ENCODE data around the gene SERPINA4.

SERPINA4 gene

GRCh38 chr14:94543449-94544124 lies 17.7 kb upstream of the SERPINA4 start:
- no peak for DNase-seq

DNA sequence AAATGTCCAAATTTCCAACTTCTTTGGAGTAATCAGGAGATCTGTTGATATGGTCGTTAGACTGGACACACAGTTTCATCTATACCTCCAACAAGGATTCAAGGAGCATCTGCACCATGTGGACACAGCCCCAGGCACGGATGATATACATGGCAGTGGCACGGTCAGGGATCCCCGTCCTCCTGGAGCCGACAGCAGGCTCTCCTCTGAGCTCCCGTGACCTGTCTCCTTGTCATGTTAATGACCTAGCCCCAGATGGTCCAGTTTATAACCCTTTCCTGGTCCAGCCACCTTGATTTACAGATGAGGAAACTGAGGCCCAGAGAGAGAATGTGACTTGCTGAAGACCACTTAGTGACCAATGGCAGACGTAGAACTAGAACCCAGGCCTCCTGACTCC lies 16.5 kb upstream of the SERPINA4 start:
- no peak for DNase-seq

DNA sequence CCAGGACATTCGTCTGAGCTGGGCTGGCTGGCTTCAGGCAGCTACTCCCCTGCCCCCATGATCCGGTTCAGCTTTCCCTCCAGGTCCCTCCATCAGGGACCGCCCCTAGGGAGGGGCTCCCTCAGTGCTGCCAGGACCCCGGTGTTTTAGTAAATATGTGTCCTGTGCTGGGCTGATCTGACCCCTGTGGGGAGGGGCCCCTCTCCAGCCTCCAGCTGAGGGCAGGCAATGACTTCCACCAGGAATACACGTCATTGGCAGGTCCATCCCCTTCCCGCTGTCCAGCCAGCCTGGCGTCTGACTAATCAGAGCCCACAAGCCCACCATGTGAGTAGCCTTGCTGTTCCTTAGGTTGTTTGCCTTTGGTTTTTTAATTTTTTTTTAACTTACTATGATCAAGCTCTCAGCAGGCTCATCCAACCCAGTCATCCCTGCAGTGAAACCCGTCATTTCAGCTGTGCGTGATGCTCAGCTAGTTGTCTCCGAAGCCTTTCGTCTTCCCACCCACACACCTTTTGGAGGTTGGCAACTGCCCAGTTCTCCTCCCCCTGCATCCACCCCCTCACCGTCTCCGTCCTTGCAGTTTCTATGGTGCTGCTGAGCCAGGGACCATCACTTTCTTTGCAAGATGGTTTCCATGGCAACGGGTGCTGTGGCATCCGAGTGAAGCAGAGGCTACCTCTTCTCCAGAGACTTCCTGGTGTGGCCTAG lies 16.0 kb upstream of the SERPINA4 start:
- DNase-seq = no peak

GRCh38 chr14:94547151-94547680 lies 14.0 kb upstream of the SERPINA4 start:
- DNase-seq = no peak

DNA sequence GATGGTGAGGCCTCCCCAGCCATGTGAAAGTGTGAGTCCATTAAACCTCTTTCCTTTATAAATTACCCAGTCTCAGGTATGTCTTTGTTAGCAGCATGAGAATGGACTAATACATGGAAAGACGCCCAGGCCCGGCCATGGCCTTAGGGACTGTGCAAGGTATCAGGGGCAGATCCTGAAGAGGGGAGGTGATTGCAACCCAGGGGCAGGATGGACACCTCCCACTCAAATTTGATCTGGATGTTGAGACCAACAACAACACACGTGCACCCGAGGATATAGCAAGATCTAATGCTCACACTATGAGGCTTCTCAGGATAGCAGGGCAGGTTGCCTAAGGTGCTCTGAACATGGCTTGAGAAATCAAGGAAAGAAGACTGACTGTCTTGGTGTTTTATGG lies 13.5 kb upstream of the SERPINA4 start:
- DNase-seq = no peak

DNA sequence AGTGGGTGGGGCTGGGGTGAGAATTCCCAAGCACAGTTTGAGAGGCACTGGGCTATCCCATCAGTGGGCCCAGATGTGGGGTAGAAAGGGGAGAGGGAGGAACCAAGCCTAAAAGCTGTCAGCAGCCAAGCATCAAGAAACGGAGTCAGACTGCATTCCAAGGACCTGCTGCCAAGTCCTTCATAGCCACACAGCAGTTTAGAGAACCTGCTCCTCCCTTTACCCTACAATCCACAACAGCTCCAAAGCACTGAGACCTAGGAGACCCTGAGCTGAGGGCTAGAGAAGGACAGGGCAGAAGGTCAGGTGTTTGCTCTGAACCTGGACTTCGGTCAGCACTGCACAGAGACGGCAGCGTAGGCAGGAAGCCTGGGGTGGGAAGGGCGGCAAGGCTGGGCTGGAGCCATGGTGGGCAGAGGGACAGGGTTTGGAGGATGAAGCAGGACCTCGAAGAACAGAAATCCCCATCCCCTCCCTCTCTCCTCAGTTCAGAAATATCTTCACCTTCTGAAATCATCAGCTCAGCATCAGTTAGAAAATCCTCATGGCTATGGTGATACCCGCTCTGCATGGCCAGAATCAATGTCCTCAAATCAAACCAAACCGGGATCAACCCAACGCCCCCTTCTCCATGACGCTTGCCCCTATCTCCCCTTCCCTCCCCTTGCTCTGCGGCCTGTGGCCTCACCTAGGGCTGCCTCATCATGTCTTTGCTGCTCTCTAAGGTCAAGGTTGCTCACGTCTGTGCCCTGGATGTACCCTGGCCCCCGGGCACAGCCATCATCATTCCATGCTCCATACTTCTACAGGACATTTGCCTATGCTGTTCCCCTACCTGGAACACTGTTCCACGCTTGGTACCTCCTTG lies 12.9 kb upstream of the SERPINA4 start:
- DNase-seq = no peak

GRCh38 chr14:94548999-94549985 lies 11.9 kb upstream of the SERPINA4 start:
- DNase-seq = peak; percentile 90

GRCh38 chr14:94550041-94550440 lies 11.2 kb upstream of the SERPINA4 start:
- no peak for DNase-seq

GRCh38 chr14:94555991-94556390 lies 5.3 kb upstream of the SERPINA4 start:
- DNase-seq = no peak

GRCh38 chr14:94557327-94557726 lies 3.9 kb upstream of the SERPINA4 start:
- DNase-seq = no peak

DNA sequence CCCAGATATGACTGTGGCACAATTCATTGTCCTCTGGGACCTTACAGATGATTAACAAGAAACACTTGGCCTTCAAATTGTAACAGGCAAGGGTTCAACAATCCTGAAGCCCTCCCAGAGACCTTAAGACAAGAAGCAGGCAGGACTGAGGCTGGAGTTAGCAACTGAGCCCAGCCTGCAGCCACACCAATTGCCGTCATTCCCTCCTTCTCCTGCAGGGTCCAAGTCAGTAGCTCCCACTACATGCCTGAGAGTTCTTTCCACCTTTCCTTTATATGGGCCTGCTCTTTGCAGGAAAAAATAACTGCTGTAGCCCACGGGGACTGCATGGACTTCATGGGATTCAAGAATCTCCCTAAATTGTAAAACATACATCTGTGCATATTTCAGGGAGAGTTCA lies 2.4 kb upstream of the SERPINA4 start:
- DNase-seq = no peak

GRCh38 chr14:94559638-94560290 lies 1.5 kb upstream of the SERPINA4 start:
- no peak for DNase-seq

- DNase-seq = no peak
These were observed 964 bp upstream of the SERPINA4 start for GRCh38 chr14:94560291-94560665.

- DNase-seq = no peak
These were observed 391 bp downstream of the SERPINA4 start for GRCh38 chr14:94561656-94562010.

- DNase-seq = no peak
These were observed 780 bp downstream of the SERPINA4 start for GRCh38 chr14:94562022-94562421.

DNA sequence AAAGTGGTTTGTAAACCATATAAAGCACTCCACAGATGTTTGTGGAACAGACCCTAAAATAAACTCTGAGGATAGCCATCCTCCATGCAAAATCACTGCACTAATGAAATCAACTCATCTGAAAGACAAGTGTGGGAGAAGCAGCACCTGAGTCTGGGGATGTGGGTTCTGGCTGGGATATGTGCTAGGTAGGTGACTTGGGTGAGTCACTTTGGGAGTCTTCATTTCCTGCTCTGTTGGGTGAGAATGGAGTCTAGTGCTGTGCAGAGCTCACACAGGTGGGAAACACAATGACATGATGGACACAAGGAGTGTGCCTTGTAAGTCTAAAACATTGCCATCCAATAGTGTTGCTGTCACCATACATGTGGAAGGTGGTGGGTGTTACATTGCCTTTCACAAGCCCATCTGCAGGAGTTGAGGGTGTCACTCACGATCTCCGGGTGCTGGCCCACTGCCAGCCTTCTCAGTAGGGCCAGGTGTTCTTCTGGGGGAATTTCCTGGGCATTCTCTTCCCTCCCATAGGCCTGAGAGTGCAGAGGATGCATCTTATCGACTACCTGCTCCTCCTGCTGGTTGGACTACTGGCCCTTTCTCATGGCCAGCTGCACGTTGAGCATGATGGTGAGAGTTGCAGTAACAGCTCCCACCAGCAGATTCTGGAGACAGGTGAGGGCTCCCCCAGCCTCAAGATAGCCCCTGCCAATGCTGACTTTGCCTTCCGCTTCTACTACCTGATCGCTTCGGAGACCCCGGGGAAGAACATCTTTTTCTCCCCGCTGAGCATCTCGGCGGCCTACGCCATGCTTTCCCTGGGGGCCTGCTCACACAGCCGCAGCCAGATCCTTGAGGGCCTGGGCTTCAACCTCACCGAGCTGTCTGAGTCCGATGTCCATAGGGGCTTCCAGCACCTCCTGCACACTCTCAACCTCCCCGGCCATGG lies 2.0 kb downstream of the SERPINA4 start:
- DNase-seq = no peak

GRCh38 chr14:94564381-94564780 lies 3.1 kb downstream of the SERPINA4 start:
- DNase-seq = no peak

DNA sequence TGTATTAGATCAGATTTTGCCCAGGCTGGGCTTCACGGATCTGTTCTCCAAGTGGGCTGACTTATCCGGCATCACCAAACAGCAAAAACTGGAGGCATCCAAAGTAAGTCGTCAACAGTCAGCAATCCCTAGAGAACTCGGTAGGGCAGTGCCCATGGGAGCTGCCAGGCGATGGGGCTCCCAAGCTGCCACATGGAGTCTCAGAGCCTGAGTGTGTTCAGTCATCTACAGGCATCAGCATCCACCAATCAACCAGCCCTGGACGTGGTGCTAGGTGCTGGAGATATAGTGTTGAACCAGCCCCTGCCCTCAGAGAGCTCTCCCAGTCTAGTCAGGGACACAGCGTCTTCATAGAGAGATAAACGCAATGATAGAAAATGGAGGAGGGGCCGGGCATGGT lies 6.9 kb downstream of the SERPINA4 start:
- DNase-seq = no peak

- DNase-seq = no peak
These were observed 8.2 kb downstream of the SERPINA4 start for GRCh38 chr14:94569381-94570001.

DNA sequence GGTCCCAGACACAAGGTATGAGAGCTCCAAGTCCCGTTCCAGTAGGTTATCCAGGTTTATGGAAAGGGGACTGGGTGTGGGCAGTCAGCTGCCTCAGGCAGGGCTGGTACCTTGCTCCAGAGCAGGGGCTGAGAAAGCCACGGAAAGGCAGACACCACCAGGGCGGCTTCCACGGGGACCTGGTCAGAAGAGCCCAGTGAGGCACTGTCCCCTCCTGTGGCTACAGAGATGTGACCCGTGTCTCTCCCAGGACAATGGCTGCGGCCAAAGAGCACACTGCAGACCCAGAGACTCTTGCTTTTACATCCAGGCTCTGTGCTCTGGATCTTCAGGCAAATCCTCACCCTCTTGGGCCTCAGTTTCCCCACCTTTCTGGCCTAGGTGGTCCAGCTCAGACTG lies 8.8 kb downstream of the SERPINA4 start:
- no peak for DNase-seq
